Peyer's patch (tissue), 4 donors: ENCODE measurements around the gene MMP26. TPM values are rescaled to one million over a fixed set of nuclear protein-coding genes. Genes with fewer than 3 reads are reported as not detected.

Source experiments
- DNase-seq, 3 donors: peaks; one replicate each; pipeline ENCODE4 v3.0.0-alpha.2; 2017 to 2019
- H3K27ac ChIP-seq, 4 donors: fragments of 200-600 bp; sonication (generic); one replicate each; pipeline ENCODE4 v1.5.1; 2016 to 2019
- H3K27me3 ChIP-seq, 2 donors: fragments of 200-600 bp; sonication (generic); one replicate each; pipeline ENCODE4 v1.5.1; 2019
- H3K36me3 ChIP-seq, 3 donors: fragments of 200-600 bp; sonication (generic); one replicate each; pipeline ENCODE4 v1.5.1; 2016 to 2019
- H3K4me1 ChIP-seq, 4 donors: fragments of 200-600 bp; sonication (generic); one replicate each; pipeline ENCODE4 v1.5.1; 2016 to 2019
- H3K4me3 ChIP-seq, 4 donors: fragments of 200-600 bp; sonication (generic); 1 replicate in 3 of 4; 2 replicates in 1 of 4; pipeline ENCODE4 v1.5.1; 2016 to 2019; ENCODE audit warnings: mild to moderate bottlenecking in 1 of 4
- H3K9me3 ChIP-seq, 4 donors: fragments of 200-600 bp; sonication (generic); one replicate each; pipeline ENCODE4 v1.5.1; 2016 to 2019; ENCODE audit warnings: mild to moderate bottlenecking in 1 of 4
- POLR2A ChIP-seq, 2 donors: fragments of 450-650 bp; IDR thresholded peaks; one replicate each; pipeline ENCODE4 v1.5.1; 2017; ENCODE audit warnings: antibody characterized with exemption in 2 of 2, mild to moderate bottlenecking in 2 of 2, moderate library complexity in 2 of 2
- total RNA-seq, 4 donors: library from RNA; depleted of rRNA; stranded (reverse); fragments of >200 nt; gene quantifications; one replicate each; pipeline ENCODE4 v1.1.0, GENCODE V29; 2016
- TF ChIP-seq, protein P1 (sequence below), 6 experiments: fragments of 450-650 bp in 4 of 6; fragments of 200-600 bp in 2 of 6; sonication (generic) in 1 of 6; IDR thresholded peaks; one replicate each; pipeline ENCODE4 v1.5.1; 2017 to 2019; ENCODE audit warnings: antibody characterized with exemption in 6 of 6, mild to moderate bottlenecking in 3 of 6, moderate library complexity in 1 of 6

Gene MMP26
- total RNA-seq = not detected

GRCh38 chr11:4704054-4704789 is at the start of gene MMP26:
Gene MMP26, plus strand, starts transcription at chr11:4704784.
- DNase-seq = no peak

DNA sequence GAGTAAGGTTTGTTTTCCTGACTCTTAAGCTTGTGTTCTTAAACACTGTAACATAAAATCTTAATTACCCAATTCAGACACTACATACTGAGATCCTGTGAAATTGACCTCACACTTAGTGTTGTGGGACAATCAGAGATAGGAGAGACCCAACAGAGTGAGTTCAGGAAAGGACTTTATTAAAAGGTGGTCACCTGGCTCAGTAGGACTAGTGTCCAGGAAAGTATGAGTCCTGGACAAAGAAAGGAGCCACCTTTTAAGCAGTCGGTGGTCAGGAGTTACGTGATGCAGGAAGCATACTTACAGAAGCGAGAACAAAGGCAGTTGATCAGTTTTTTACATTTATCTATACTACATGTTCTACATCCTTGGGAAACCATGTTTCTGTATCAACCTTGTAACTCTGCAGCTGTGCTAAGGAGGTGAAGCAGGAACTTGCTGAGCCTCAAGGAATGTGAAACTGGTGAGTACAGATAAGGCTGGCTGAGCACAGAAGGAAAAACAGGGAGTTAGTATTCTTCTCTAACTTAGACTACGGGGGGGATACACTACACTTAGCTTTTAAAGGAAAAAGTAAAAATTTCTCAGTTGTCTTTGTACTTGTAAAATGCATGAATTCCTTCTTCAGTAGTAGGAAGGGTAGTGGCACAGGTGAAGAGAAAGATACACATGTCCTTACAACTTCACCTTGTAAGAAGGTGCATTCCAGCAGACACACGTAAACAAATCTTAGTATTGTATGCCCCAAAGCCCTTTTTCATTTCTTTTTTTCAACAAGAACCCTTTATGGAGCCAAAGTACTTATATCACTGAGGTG is 45.7 kb upstream of the MMP26 start:
- TF ChIP-seq POLR2A (IDR thresholded peaks at IDR 0.05) = no peak
- TF ChIP-seq, protein P1, sequence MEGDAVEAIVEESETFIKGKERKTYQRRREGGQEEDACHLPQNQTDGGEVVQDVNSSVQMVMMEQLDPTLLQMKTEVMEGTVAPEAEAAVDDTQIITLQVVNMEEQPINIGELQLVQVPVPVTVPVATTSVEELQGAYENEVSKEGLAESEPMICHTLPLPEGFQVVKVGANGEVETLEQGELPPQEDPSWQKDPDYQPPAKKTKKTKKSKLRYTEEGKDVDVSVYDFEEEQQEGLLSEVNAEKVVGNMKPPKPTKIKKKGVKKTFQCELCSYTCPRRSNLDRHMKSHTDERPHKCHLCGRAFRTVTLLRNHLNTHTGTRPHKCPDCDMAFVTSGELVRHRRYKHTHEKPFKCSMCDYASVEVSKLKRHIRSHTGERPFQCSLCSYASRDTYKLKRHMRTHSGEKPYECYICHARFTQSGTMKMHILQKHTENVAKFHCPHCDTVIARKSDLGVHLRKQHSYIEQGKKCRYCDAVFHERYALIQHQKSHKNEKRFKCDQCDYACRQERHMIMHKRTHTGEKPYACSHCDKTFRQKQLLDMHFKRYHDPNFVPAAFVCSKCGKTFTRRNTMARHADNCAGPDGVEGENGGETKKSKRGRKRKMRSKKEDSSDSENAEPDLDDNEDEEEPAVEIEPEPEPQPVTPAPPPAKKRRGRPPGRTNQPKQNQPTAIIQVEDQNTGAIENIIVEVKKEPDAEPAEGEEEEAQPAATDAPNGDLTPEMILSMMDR (IDR thresholded peaks at IDR 0.05) = no peak

More at GRCh38 chr11:4704054-4704789, at the start of gene MMP26:
- Histone ChIP-seq H3K36me3 (no peaks in the 10 kb centered on the region), H3K9me3 (no peaks in the 10 kb centered on the region), H3K4me1 (no peaks in the 10 kb centered on the region), H3K27me3 (no peaks in the 10 kb centered on the region), H3K4me3 (no peak within 1 kb of the TSS), H3K27ac (no peak within 1 kb of the TSS)
- TF ChIP-seq, protein P1 (IDR thresholded peaks at IDR 0.05) = no peak
- no peak for TF ChIP-seq POLR2A (IDR thresholded peaks at IDR 0.05)

DNA sequence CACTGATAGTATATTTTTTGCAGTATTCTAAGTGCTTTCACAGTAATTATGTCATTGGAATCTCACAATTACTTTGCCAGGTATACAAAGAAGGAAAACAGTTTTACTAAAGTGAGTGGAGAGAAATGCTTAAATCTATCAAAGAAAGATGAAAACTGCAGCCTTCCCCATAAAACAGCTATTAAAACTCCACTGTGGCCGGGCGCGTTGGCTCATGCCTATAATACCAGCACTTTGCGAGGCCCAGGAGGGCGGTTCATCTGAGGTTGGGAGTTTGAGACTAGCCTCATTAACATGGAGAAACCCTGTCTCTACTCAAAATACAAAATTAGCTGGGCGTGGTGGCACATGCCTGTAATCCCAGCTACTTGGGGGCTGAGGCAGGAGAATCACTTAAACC is 41.7 kb upstream of the MMP26 start:
- no peak for DNase-seq
- no peaks in the 10 kb centered on the region for H3K27me3 ChIP-seq

More for the DNA sequence above, 45.7 kb upstream of the MMP26 start:
- no peak for DNase-seq
- H3K27me3 ChIP-seq = no peaks in the 10 kb centered on the region
- no peaks in the 10 kb centered on the region for H3K4me1 ChIP-seq
- H3K4me3 ChIP-seq = no peak overlapping the region
- H3K9me3 ChIP-seq = no peaks in the 10 kb centered on the region
- no peaks in the 10 kb centered on the region for H3K36me3 ChIP-seq
- no peak overlapping the region for H3K27ac ChIP-seq

GRCh38 chr11:4664183-4664582 is 40.4 kb upstream of the MMP26 start:
- no peak overlapping the region for H3K4me3 ChIP-seq
- no peaks in the 10 kb centered on the region for H3K4me1 ChIP-seq
- DNase-seq = no peak
- TF ChIP-seq, protein P1 (IDR thresholded peaks at IDR 0.05) = no peak
- no peak overlapping the region for H3K27ac ChIP-seq
- H3K27me3 ChIP-seq = no peaks in the 10 kb centered on the region
- no peaks in the 10 kb centered on the region for H3K36me3 ChIP-seq
- no peaks in the 10 kb centered on the region for H3K9me3 ChIP-seq

More for the DNA sequence above, 41.7 kb upstream of the MMP26 start:
- Histone ChIP-seq H3K36me3 (no peaks in the 10 kb centered on the region), H3K9me3 (no peaks in the 10 kb centered on the region), H3K4me3 (no peak overlapping the region), H3K27ac (no peak overlapping the region), H3K4me1 (no peaks in the 10 kb centered on the region)
- no peak for TF ChIP-seq POLR2A (IDR thresholded peaks at IDR 0.05)
- TF ChIP-seq, protein P1 (IDR thresholded peaks at IDR 0.05) = no peak

DNA sequence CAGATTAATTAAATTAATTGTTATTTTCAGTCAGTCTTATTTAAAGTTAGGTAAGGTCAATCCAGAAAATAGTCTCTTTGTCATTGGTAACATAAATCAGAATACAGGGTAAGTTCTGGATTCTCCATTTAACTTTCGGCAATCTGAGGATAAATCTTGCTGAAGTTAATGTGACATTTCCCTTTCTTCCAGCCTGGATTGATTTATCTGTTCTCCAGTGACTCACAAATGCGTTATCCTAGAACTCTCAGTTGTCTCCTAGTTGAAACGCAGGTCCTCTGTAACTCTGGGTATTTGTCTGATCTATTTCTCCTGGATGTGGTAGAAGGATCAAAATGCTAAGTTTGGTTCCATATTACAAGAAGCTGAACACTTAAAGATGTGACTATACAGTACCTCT is 39.8 kb upstream of the MMP26 start:
- H3K36me3 ChIP-seq = no peaks in the 10 kb centered on the region

More for the DNA sequence above, 39.8 kb upstream of the MMP26 start:
- no peaks in the 10 kb centered on the region for H3K4me1 ChIP-seq
- no peaks in the 10 kb centered on the region for H3K9me3 ChIP-seq
- H3K27me3 ChIP-seq = no peaks in the 10 kb centered on the region
- no peak overlapping the region for H3K4me3 ChIP-seq
- no peak overlapping the region for H3K27ac ChIP-seq
- no peak for DNase-seq
- TF ChIP-seq POLR2A (IDR thresholded peaks at IDR 0.05) = no peak
- TF ChIP-seq, protein P1 (IDR thresholded peaks at IDR 0.05) = no peak
